AG10803 (cell line): ENCODE measurements around the gene TBC1D24.
"Not testable (repeated sequence)": the region's sequence is repeated elsewhere in the genome, so short reads cannot be mapped to it uniquely, and the experiment has no call there.

Experiments used
- DNase-seq: peaks from one replicate; pipeline ENCODE4 v3.0.0; 2010; ENCODE audit warnings: low read depth
- H3K4me3 ChIP-seq: 2 replicates; pipeline ENCODE4 v1.5.1; 2011; ENCODE audit warnings: mild to moderate bottlenecking, low read length, control low read depth
- TF ChIP-seq, protein P1 (sequence below): conservative IDR thresholded peaks from 2 replicates; pipeline ENCODE4 v1.5.1; 2011; ENCODE audit warnings: mild to moderate bottlenecking, low read length, control low read depth, inconsistent platforms

The TBC1D24 gene

DNA sequence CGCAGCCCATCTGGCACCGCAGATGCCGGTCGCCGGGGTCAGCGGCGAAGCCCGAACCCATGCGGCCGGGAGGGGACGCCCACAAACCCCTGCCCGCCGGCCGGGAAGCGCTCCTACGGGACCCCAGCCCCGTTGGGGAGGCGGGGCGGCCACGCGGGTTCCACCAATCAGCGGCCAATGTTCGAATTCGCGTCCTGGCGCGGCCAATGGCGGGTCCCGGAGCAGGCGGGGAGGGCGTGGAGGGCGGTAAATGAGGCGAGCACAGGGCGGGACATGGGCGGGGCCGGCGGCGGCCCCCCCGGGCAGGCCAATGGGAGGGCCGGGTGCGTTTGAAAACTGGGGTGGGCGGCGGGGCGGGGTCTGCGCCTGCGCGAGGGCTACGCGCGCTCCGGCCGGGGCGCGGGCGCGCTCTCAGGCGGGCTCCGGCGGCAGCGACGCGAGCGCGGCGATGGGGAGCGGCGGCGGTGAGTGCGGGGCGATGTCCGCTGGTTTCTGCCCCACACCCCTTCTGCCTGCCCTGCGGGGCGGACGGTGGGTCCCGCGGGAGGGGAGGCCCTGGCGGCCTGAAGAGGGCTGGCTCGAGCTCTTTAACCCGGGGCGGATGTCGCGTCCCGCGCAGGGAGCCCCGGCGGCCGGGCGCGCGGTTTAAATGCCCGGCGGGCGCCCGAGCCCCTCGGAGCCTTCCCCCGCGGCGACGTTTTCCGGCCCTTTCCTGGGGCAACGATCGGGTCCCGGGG is 45.7 kb upstream of the TBC1D24 start, which contains the start of gene CCNF:
Gene CCNF (plus strand): TSS at position 414 of the 737 bp plus-strand sequence. CDS start 35 bp downstream, at position 449.
- peak; percentile 93 for DNase-seq
- peak within 1 kb of the TSS; percentile 77 for H3K4me3 ChIP-seq
- TF ChIP-seq, protein P1, sequence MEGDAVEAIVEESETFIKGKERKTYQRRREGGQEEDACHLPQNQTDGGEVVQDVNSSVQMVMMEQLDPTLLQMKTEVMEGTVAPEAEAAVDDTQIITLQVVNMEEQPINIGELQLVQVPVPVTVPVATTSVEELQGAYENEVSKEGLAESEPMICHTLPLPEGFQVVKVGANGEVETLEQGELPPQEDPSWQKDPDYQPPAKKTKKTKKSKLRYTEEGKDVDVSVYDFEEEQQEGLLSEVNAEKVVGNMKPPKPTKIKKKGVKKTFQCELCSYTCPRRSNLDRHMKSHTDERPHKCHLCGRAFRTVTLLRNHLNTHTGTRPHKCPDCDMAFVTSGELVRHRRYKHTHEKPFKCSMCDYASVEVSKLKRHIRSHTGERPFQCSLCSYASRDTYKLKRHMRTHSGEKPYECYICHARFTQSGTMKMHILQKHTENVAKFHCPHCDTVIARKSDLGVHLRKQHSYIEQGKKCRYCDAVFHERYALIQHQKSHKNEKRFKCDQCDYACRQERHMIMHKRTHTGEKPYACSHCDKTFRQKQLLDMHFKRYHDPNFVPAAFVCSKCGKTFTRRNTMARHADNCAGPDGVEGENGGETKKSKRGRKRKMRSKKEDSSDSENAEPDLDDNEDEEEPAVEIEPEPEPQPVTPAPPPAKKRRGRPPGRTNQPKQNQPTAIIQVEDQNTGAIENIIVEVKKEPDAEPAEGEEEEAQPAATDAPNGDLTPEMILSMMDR = no peak

DNA sequence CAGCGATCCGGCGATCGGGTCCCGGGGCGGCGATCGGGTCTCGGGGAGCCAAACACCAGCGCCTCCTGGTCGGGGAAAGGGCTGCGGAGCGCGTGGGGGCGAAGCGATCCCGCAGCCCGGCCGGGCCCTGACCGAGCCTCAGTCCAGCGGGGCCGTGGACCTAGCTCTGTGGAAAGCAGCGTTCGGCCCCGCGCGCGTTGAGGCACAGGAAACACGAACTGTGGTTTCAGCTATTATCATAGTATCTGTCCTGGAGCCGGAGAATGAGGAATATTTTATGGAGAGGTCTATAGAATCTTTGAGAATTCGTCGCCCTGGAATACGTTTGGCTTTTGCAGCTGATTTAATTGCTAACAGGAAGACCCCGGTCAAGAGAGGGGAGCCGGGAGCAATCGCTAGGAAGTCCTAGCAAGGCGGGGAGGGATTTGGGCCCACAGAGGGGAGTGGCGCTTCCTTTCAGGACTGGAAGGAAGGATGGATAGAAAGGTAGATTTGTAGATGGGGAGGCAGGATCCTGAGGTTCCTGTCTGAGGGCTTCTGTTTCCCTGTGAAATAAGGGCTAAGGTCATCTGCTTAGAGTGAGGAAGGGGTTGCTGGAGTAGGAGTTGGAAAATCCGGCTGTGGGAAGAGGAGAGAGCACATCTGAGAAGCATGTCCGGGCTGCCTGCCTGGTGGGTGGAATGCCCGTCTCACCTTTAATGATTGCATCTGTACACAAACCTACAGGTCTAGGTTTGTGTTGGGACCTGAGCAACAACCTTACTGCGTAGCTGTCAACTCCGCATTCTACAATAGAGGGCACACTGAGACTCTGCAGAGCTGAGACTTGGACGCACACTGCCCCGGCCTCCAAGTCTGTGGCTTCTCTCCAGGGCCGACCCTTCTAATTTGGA is 44.9 kb upstream of the TBC1D24 start:
- TF ChIP-seq, protein P1 = peak; percentile 19
- peak overlapping the region; percentile 70 for H3K4me3 ChIP-seq
- DNase-seq = no peak

DNA sequence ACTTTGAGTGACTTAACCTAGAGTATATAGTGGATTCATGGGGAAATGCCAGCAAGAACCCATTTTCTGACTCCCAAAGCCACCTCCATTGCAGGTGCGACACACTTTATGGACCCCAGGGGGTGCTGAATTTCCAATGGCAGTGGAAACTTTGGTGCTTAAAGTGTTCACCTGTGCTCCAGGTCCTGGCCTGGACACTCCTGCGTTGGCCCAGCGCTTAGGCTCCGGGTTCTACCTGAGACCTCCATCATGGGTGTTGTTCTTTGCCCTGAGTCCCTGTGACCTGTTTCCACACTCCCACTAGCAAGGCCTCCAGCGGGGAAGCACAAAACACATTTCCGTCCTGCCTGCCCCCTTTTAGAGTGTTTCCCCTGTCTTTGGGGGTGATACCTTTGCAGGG is 42.6 kb upstream of the TBC1D24 start:
- H3K4me3 ChIP-seq = no peak overlapping the region

DNA sequence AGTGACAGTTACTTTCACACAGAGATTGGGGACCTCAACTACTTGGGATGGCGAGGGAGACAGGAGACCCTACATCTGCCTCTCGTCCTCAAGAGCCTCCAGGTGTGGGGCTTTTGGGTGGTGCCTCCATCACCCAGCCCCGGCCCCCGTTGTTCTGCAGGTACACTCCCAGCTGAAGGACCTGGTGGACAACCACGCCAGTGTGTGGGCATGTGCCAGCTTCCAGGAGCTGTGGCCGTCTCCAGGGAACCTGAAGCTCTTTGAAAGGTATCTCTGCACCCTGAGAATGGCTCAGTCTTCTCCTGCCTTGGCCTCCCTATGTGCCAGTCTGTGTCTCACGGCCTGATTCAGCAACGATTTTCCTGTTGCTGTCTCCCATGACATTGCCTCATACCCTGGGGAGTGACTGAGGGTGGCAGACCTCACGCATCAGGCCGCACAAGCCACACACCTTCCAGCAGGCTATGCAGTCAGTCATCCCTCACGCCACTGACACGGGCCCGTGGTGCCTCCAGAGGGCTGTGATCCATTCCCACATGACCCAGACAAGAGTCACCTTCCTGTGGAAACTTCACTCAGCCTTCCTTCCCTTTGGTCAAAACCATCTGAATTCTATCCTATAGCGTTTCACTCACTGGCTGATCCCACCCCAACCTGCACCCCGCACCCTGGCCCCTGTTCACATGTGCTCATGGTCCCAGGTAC is 42.0 kb upstream of the TBC1D24 start:
- H3K4me3 ChIP-seq = no peak overlapping the region
- TF ChIP-seq, protein P1 = no peak
- DNase-seq = no peak

More for the DNA sequence above, 42.6 kb upstream of the TBC1D24 start:
- DNase-seq = no peak
- TF ChIP-seq, protein P1 = no peak

DNA sequence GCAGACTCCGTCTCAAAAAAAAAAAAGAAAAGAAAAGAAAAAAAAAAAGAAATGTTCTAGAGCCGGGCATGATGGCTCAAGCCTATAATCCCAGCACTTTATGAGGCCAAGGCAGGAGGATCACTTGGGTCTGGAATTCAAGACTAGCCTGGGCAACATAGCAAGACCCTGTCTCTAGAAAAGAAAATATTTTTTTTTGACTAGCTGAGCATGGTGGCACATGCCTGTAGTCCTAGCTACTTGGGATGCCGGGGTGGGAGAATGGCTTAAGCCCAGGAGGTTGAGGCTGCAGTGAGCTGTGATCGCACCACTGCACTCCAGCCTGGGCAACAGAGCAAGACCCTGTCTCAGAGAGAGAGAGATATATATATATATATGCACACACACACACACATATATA is 39.7 kb upstream of the TBC1D24 start:
- H3K4me3 ChIP-seq = not testable (repeated sequence)

DNA sequence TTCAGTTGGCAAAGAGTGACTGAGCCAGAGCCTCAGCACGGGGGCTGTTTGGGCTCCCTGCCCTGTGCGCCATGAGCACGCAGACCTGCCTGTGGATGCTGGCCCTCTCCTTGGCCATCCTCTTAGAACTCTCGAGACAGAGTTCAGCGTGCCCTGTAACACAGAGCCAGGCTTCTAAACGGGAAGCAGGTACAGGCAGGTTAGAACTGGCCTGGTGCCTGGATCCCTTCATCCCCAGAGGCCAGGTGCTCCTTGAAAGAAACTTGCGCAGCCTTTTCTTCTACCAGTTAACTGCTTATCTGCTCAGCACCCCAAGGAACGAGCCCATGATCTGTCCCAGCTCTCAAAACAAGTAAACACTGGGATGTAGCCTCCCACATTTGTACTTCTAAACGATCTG is 38.8 kb upstream of the TBC1D24 start:
- no peak for DNase-seq
- TF ChIP-seq, protein P1 = no peak
- no peak overlapping the region for H3K4me3 ChIP-seq

More for the DNA sequence above, 39.7 kb upstream of the TBC1D24 start:
- DNase-seq = not testable (repeated sequence)
